H1 (cell line): Measurements from ENCODE around the gene LAMB1.

Experiments
- CHD1 ChIP-seq: IDR thresholded peaks from 2 replicates; pipeline ENCODE4 v1.6.1; 2012; ENCODE audit warnings: low read depth, low read length, improper control_type of control experiment
- CREB1 ChIP-seq: IDR thresholded peaks from 2 replicates; pipeline ENCODE4 v1.6.1; 2012; ENCODE audit warnings: inconsistent platforms
- CTCF ChIP-seq, 3 experiments: IDR thresholded peaks; 1 replicate in 2 of 3; 2 replicates in 1 of 3; pipeline versions ENCODE4 v1.5.1 to v1.6.1; 2011; ENCODE audit warnings: low read length in 3 of 3, mild to moderate bottlenecking in 3 of 3, inconsistent platforms in 2 of 3, low read depth in 1 of 3, moderate library complexity in 1 of 3; ENCODE audit not compliant: insufficient read depth in 1 of 3; ENCODE audit errors: control extremely low read depth in 1 of 3
- EZH2 ChIP-seq: fragments of 200-600 bp; sonication (generic); IDR thresholded peaks from 2 replicates; pipeline ENCODE4 v1.7.1; 2012; ENCODE audit warnings: low read depth, mild to moderate bottlenecking, moderate library complexity, low read length, inconsistent platforms; ENCODE audit not compliant: severe bottlenecking
- FOSL1 ChIP-seq: IDR thresholded peaks from 2 replicates; pipeline ENCODE4 v1.6.1; 2011; ENCODE audit warnings: mild to moderate bottlenecking, low read depth, low read length, moderate library complexity; ENCODE audit not compliant: insufficient read depth
- POLR2A ChIP-seq, 2 experiments: IDR thresholded peaks; 1 replicate in 1 of 2; 2 replicates in 1 of 2; pipeline ENCODE4 v1.6.1; 2011; ENCODE audit warnings: low read depth in 2 of 2, low read length in 2 of 2, mild to moderate bottlenecking in 2 of 2; ENCODE audit errors: control extremely low read depth in 1 of 2
- POLR2AphosphoS5 ChIP-seq: IDR thresholded peaks from 2 replicates; pipeline ENCODE4 v1.6.1; 2011; ENCODE audit warnings: low read depth, low read length
- RAD21 ChIP-seq, 2 experiments: IDR thresholded peaks in 1 of 2; conservative IDR thresholded peaks in 1 of 2; 2 replicates each; pipeline ENCODE4 v1.6.1; 2011; ENCODE audit warnings: low read depth in 2 of 2, low read length in 2 of 2, improper control_type of control experiment in 1 of 2, inconsistent platforms in 1 of 2, mild to moderate bottlenecking in 1 of 2, moderate library complexity in 1 of 2
- TAF1 ChIP-seq: IDR thresholded peaks from 2 replicates; pipeline ENCODE4 v1.6.1; 2011; ENCODE audit warnings: mild to moderate bottlenecking, low read depth, low read length
- USF2 ChIP-seq: IDR thresholded peaks from 2 replicates; pipeline ENCODE4 v1.6.1; 2011; ENCODE audit warnings: low read length, improper control_type of control experiment

- TF ChIP-seq CHD1: no peak
- no peak for TF ChIP-seq CTCF (IDR thresholded peaks at IDR 0.05; ENCODE audit: control extremely low read depth in 1 of 3, insufficient read depth in 1 of 3, low read depth in 1 of 3, low read length in 3 of 3)
- no peak for TF ChIP-seq POLR2AphosphoS5
- TF ChIP-seq TAF1: no peak
- TF ChIP-seq CREB1: no peak
- TF ChIP-seq FOSL1: no peak
- TF ChIP-seq USF2: no peak
- no peak for TF ChIP-seq POLR2A (IDR thresholded peaks at IDR 0.05; ENCODE audit: control extremely low read depth in 1 of 2, low read depth in 2 of 2, low read length in 2 of 2)
- TF ChIP-seq RAD21 (IDR thresholded peaks at IDR 0.05 in 1 of 2, conservative IDR thresholded peaks at IDR 0.05 in 1 of 2; ENCODE audit: low read depth in 2 of 2, low read length in 2 of 2): no peak
- no peak for TF ChIP-seq EZH2
Measured at GRCh38 chr7:108004220-108005142, 1.5 kb upstream of the LAMB1 start.
